Esophagus muscularis mucosa (tissue), 4 donors: ENCODE measurements around the gene ABCC1.

Source experiments
- CTCF ChIP-seq, 3 experiments: fragments of 200-600 bp in 2 of 3; fragments of 450-650 bp in 1 of 3; sonication (generic) in 2 of 3; IDR thresholded peaks; one replicate each; pipeline ENCODE4 v1.5.1; 2017 to 2019; ENCODE audit warnings: antibody characterized with exemption in 3 of 3, mild to moderate bottlenecking in 2 of 3, moderate library complexity in 1 of 3
- EP300 ChIP-seq: sonication (generic); formaldehyde crosslinking; IDR thresholded peaks from one replicate; pipeline ENCODE4 v1.6.1; 2017; ENCODE audit warnings: antibody characterized with exemption
- POLR2A ChIP-seq: fragments of 450-650 bp; IDR thresholded peaks from one replicate; pipeline ENCODE4 v1.6.1; 2017; ENCODE audit warnings: antibody characterized with exemption, moderate library complexity, mild to moderate bottlenecking, low read depth
- POLR2AphosphoS5 ChIP-seq, 2 donors: sonication (generic); formaldehyde crosslinking; IDR thresholded peaks; one replicate each; pipeline ENCODE4 v1.6.1; 2017; ENCODE audit warnings: antibody characterized with exemption in 2 of 2

- TF ChIP-seq POLR2A (no peak), EP300 (no peak), POLR2AphosphoS5 (IDR thresholded peaks at IDR 0.05) (no peak), CTCF (IDR thresholded peaks at IDR 0.05) (no peak)
These were observed 54.4 kb downstream of the ABCC1 start for GRCh38 chr16:16003719-16004313.
